ENCODE results near the gene GAPDH.

DNA sequence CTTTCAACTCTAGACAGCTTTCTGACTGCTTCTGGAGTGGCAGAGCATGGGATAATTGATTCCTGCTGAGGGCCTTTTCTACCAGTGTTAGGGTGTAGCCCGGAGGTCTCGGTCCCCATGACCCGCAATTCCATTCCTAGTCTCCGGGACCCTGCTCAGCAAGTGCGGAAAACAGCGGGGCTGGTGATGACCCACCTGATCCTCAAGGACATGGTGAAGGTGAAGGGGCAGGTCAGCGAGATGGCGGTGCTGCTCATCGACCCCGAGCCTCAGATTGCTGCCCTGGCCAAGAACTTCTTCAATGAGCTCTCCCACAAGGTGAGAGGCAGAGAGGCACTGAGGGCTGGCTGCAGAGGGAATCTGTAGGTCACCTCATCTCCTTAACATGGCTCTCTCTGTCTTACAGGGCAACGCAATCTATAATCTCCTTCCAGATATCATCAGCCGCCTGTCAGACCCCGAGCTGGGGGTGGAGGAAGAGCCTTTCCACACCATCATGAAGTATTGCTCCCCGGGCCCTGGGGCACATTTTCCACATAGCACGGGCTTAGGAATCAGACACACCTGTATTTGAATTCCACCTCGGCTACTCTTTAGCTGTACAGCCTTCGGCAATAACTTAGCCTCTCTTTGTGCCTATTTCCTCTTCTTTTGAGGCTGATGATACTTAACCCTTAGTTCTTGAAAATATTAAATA, 5.6 kb upstream of the GAPDH start:
- TF ChIP-seq, protein P1, sequence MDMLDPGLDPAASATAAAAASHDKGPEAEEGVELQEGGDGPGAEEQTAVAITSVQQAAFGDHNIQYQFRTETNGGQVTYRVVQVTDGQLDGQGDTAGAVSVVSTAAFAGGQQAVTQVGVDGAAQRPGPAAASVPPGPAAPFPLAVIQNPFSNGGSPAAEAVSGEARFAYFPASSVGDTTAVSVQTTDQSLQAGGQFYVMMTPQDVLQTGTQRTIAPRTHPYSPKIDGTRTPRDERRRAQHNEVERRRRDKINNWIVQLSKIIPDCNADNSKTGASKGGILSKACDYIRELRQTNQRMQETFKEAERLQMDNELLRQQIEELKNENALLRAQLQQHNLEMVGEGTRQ (IDR thresholded peaks at IDR 0.05): no peak
- no peak for TF ChIP-seq MAZ (IDR thresholded peaks at IDR 0.05; ENCODE audit: borderline replicate concordance, low read depth, low read length)
- no peak for TF ChIP-seq JUN (IDR thresholded peaks at IDR 0.05)

All from A549 (cell line).